Kasumi-1 (cell line): Measurements from ENCODE around the gene HBA2.
"Not testable (repeated sequence)": the region's sequence is repeated elsewhere in the genome, so short reads cannot be mapped to it uniquely, and the experiment has no call there.

Experiments used
- DNase-seq, 2 experiments: peaks; one replicate each; lab custom pipeline; 2025; lab: John Stamatoyannopoulos, UW

HBA2 gene

GRCh38 chr16:194516-194915, 21.8 kb downstream of the HBA2 start:
- no peak for DNase-seq

- no peak for DNase-seq
These were observed 27.7 kb downstream of the HBA2 start for GRCh38 chr16:200388-200787.

- DNase-seq, result no peak
These were observed 30.6 kb downstream of the HBA2 start for GRCh38 chr16:203246-203645.

GRCh38 chr16:204046-204445, 31.4 kb downstream of the HBA2 start:
- DNase-seq, result not testable (repeated sequence)

GRCh38 chr16:209359-209758, 36.7 kb downstream of the HBA2 start:
- DNase-seq, result not testable (repeated sequence)

GRCh38 chr16:211631-212180, 39.0 kb downstream of the HBA2 start:
- not testable (repeated sequence) for DNase-seq

- no peak for DNase-seq
These were observed 40.3 kb downstream of the HBA2 start for GRCh38 chr16:212999-213398.

GRCh38 chr16:220021-220420, 47.3 kb downstream of the HBA2 start:
- DNase-seq, result no peak
